ENCODE results near the gene LRRC37B. TPM values are rescaled to one million over a fixed set of nuclear protein-coding genes. Genes with fewer than 3 reads are reported as not detected.
"Not testable (repeated sequence)": the region's sequence is repeated elsewhere in the genome, so short reads cannot be mapped to it uniquely, and the experiment has no call there.

Gene LRRC37B
- total and polyA plus RNA-seq, 2 of the 13 experiments (the other 11 are each of a cell fraction or from before 2014, with no cell fraction given) = 8.7 to 8.8 TPM

- intact Hi-C loops (cut with micrococcal nuclease; ENCODE audit: unreplicated experiment); in situ Hi-C loops (cut with HindIII; ENCODE audit: extremely low pct_ligation_motif_present, low pct_unique_long_range_greater_than_20kb); POLR2A ChIA-PET; CTCF ChIA-PET (ENCODE audit: low intra/inter-chr PET ratio, low total read pairs); H3K4me1 ChIP-seq (ENCODE audit: insufficient read depth, low read length); H4K20me1 ChIP-seq (ENCODE audit: insufficient read depth, low read length); DNase-seq (ENCODE audit: low spot score); H3K27me3 ChIP-seq (ENCODE audit: control insufficient read depth in 1 of 2, insufficient read depth in 2 of 2, low read length in 2 of 2); H3K4me2 ChIP-seq (ENCODE audit: low read depth, low read length); FAIRE-seq; H3K9me3 ChIP-seq (ENCODE audit: low read length); H3K9ac ChIP-seq (ENCODE audit: insufficient read depth, low read depth, low read length); H2AFZ ChIP-seq (ENCODE audit: low read length); H3K36me3 ChIP-seq (replicated peaks in 1 of 2; ENCODE audit: control insufficient read depth in 1 of 2, insufficient read depth in 2 of 2, low read length in 2 of 2); H3K27ac ChIP-seq (ENCODE audit: extremely low read length, insufficient read depth, low read length); ATAC-seq; BruUV-seq (replicated peaks); H3K79me2 ChIP-seq (ENCODE audit: insufficient read depth, low read length); H3K4me3 ChIP-seq (replicated peaks in 1 of 3; ENCODE audit: insufficient read depth in 1 of 3, low read depth in 2 of 3, low read length in 3 of 3): not testable (repeated sequence)
- 46% methylated on average over 3 of the region's 4 CpGs for WGBS (ENCODE audit: low lambda C conversion rate)
These were observed 64.8 kb downstream of the LRRC37B start for GRCh38 chr17:32071961-32072360.

- DNase-seq (ENCODE audit: low spot score); intact Hi-C loops (cut with micrococcal nuclease; ENCODE audit: unreplicated experiment); H3K4me2 ChIP-seq (ENCODE audit: low read depth, low read length); H2AFZ ChIP-seq (ENCODE audit: low read length); H3K9ac ChIP-seq (ENCODE audit: insufficient read depth, low read depth, low read length); H4K20me1 ChIP-seq (ENCODE audit: insufficient read depth, low read length); H3K4me3 ChIP-seq (replicated peaks in 1 of 3; ENCODE audit: insufficient read depth in 1 of 3, low read depth in 2 of 3, low read length in 3 of 3); ATAC-seq; H3K27me3 ChIP-seq (ENCODE audit: control insufficient read depth in 1 of 2, insufficient read depth in 2 of 2, low read length in 2 of 2); BruUV-seq (replicated peaks); H3K9me3 ChIP-seq (ENCODE audit: low read length); in situ Hi-C loops (cut with HindIII; ENCODE audit: extremely low pct_ligation_motif_present, low pct_unique_long_range_greater_than_20kb); H3K4me1 ChIP-seq (ENCODE audit: insufficient read depth, low read length); CTCF ChIA-PET (ENCODE audit: low intra/inter-chr PET ratio, low total read pairs); H3K36me3 ChIP-seq (replicated peaks in 1 of 2; ENCODE audit: control insufficient read depth in 1 of 2, insufficient read depth in 2 of 2, low read length in 2 of 2); H3K79me2 ChIP-seq (ENCODE audit: insufficient read depth, low read length); FAIRE-seq; POLR2A ChIA-PET; H3K27ac ChIP-seq (ENCODE audit: extremely low read length, insufficient read depth, low read length): not testable (repeated sequence)
- WGBS (ENCODE audit: low lambda C conversion rate) = 69% methylated on average over 4 of the region's 4 CpGs
These were observed 65.9 kb downstream of the LRRC37B start for GRCh38 chr17:32073131-32073530.

GRCh38 chr17:32079753-32080152, 72.6 kb downstream of the LRRC37B start:
- BruUV-seq (replicated peaks); CTCF ChIA-PET (ENCODE audit: low intra/inter-chr PET ratio, low total read pairs); H3K4me1 ChIP-seq (ENCODE audit: insufficient read depth, low read length); H3K27me3 ChIP-seq (ENCODE audit: control insufficient read depth in 1 of 2, insufficient read depth in 2 of 2, low read length in 2 of 2); intact Hi-C loops (cut with micrococcal nuclease; ENCODE audit: unreplicated experiment); H3K27ac ChIP-seq (ENCODE audit: extremely low read length, insufficient read depth, low read length); H2AFZ ChIP-seq (ENCODE audit: low read length); H3K9me3 ChIP-seq (ENCODE audit: low read length); H3K9ac ChIP-seq (ENCODE audit: insufficient read depth, low read depth, low read length); POLR2A ChIA-PET; H3K36me3 ChIP-seq (replicated peaks in 1 of 2; ENCODE audit: control insufficient read depth in 1 of 2, insufficient read depth in 2 of 2, low read length in 2 of 2); ATAC-seq; in situ Hi-C loops (cut with HindIII; ENCODE audit: extremely low pct_ligation_motif_present, low pct_unique_long_range_greater_than_20kb); H3K4me2 ChIP-seq (ENCODE audit: low read depth, low read length); FAIRE-seq; H3K79me2 ChIP-seq (ENCODE audit: insufficient read depth, low read length); H4K20me1 ChIP-seq (ENCODE audit: insufficient read depth, low read length); H3K4me3 ChIP-seq (replicated peaks in 1 of 3; ENCODE audit: insufficient read depth in 1 of 3, low read depth in 2 of 3, low read length in 3 of 3); DNase-seq (ENCODE audit: low spot score): not testable (repeated sequence)
- 15% methylated on average over 9 of the region's 10 CpGs for WGBS (ENCODE audit: low lambda C conversion rate)

- H3K9ac ChIP-seq (ENCODE audit: insufficient read depth, low read depth, low read length); ATAC-seq; POLR2A ChIA-PET; H3K4me1 ChIP-seq (ENCODE audit: insufficient read depth, low read length); BruUV-seq (replicated peaks); intact Hi-C loops (cut with micrococcal nuclease; ENCODE audit: unreplicated experiment); H3K4me2 ChIP-seq (ENCODE audit: low read depth, low read length); H3K9me3 ChIP-seq (ENCODE audit: low read length); H4K20me1 ChIP-seq (ENCODE audit: insufficient read depth, low read length); H3K27me3 ChIP-seq (ENCODE audit: control insufficient read depth in 1 of 2, insufficient read depth in 2 of 2, low read length in 2 of 2); H3K27ac ChIP-seq (ENCODE audit: extremely low read length, insufficient read depth, low read length); CTCF ChIA-PET (ENCODE audit: low intra/inter-chr PET ratio, low total read pairs); FAIRE-seq; in situ Hi-C loops (cut with HindIII; ENCODE audit: extremely low pct_ligation_motif_present, low pct_unique_long_range_greater_than_20kb); H3K79me2 ChIP-seq (ENCODE audit: insufficient read depth, low read length); H2AFZ ChIP-seq (ENCODE audit: low read length); H3K36me3 ChIP-seq (replicated peaks in 1 of 2; ENCODE audit: control insufficient read depth in 1 of 2, insufficient read depth in 2 of 2, low read length in 2 of 2); DNase-seq (ENCODE audit: low spot score): not testable (repeated sequence)
- WGBS (ENCODE audit: low lambda C conversion rate) = 55% methylated on average over 5 of the region's 17 CpGs
- peak overlapping the region in 1 of 3 experiments; percentile 4; a peak in 2 of 6 replicates for H3K4me3 ChIP-seq (replicated peaks in 1 of 3; ENCODE audit: insufficient read depth in 1 of 3, low read depth in 2 of 3, low read length in 3 of 3)
These were observed 76.4 kb downstream of the LRRC37B start for GRCh38 chr17:32083550-32083979.

Measured in HepG2 (cell line).